ENCODE data around the gene IQGAP2. TPM values are rescaled to one million over a fixed set of nuclear protein-coding genes. Genes with fewer than 3 reads are reported as not detected.
"Not testable (repeated sequence)": the region's sequence is repeated elsewhere in the genome, so short reads cannot be mapped to it uniquely, and the experiment has no call there.

Gene IQGAP2
- total and polyA plus RNA-seq, 2 of the 8 experiments (the other 6 are each of a cell fraction or from before 2014, with no cell fraction given): 19.7 to 66.0 TPM

- 87% methylated on average over 3 of the region's 8 CpGs; no CpG with 5 or more reads in 1 of the 2 experiments for WGBS, 2 experiments (ENCODE audit: extremely low coverage in 1 of 2, insufficient coverage in 1 of 2, insufficient read length in 1 of 2, insufficient replicate concordance in 2 of 2, low coverage in 1 of 2, low lambda C conversion rate in 2 of 2, missing lambda C conversion rate in 1 of 2)
- H3K27me3 ChIP-seq (replicated peaks in 1 of 4; ENCODE audit: control insufficient read depth in 3 of 4, extremely low read depth in 1 of 4, insufficient read depth in 3 of 4, low read length in 3 of 4); H2BK120ac ChIP-seq (replicated peaks; ENCODE audit: low read depth, low read length); POLR2A ChIA-PET (ENCODE audit: partially characterized antibody); H3K79me2 ChIP-seq (ENCODE audit: control insufficient read depth in 1 of 2, insufficient read depth in 2 of 2, low read length in 2 of 2); H3K4me3 ChIP-seq (ENCODE audit: extremely low read depth in 1 of 4, insufficient read depth in 2 of 4, low read depth in 3 of 4, low read length in 4 of 4); H3K14ac ChIP-seq (ENCODE audit: insufficient read length); H2BK12ac ChIP-seq (ENCODE audit: low read depth, low read length); H2BK15ac ChIP-seq (ENCODE audit: low read length); H3K9me3 ChIP-seq (ENCODE audit: insufficient read depth in 2 of 2, low read depth in 1 of 2, low read length in 1 of 2); H2BK20ac ChIP-seq (ENCODE audit: low read length); H3K27ac ChIP-seq (ENCODE audit: low read depth, low read length); H4K8ac ChIP-seq (ENCODE audit: extremely low read depth, insufficient read depth, low read length); H3K79me1 ChIP-seq (ENCODE audit: low read depth, low read length); H4K91ac ChIP-seq (replicated peaks; ENCODE audit: insufficient read length, low read length); H2BK5ac ChIP-seq (ENCODE audit: low read depth, low read length); H3K23me2 ChIP-seq (ENCODE audit: low read depth, low read length); H3K4ac ChIP-seq (replicated peaks; ENCODE audit: insufficient read length, low read depth, low read length); H3K4me2 ChIP-seq (ENCODE audit: insufficient read depth in 1 of 2, low read depth in 2 of 2, low read length in 2 of 2); H3K23ac ChIP-seq (ENCODE audit: insufficient read length); H3K9ac ChIP-seq (replicated peaks in 1 of 4; ENCODE audit: extremely low read depth in 1 of 4, low read depth in 3 of 4, low read length in 3 of 4); H2AK5ac ChIP-seq (ENCODE audit: low read depth, low read length); H2AFZ ChIP-seq (ENCODE audit: low read length); H3K4me1 ChIP-seq (replicated peaks in 1 of 4; ENCODE audit: control insufficient read depth in 3 of 4, insufficient read depth in 4 of 4, low read length in 3 of 4); H4K20me1 ChIP-seq (replicated peaks in 1 of 2; ENCODE audit: control insufficient read depth in 1 of 2, insufficient read depth in 2 of 2, low read length in 2 of 2); FAIRE-seq; H3K56ac ChIP-seq (replicated peaks; ENCODE audit: insufficient read length, low read depth, low read length); H3K18ac ChIP-seq (ENCODE audit: extremely low read depth, low read length); DNase-seq (ENCODE audit: low read depth in 1 of 2, low spot score in 2 of 2); H3K36me3 ChIP-seq (ENCODE audit: control insufficient read depth in 2 of 4, insufficient read depth in 4 of 4, low read length in 3 of 4); H4K5ac ChIP-seq (ENCODE audit: insufficient read length, low read depth, low read length); CTCF ChIA-PET (ENCODE audit: partially characterized antibody): not testable (repeated sequence)
Observed at GRCh38 chr5:76369668-76370067, 33.4 kb upstream of the IQGAP2 start.

Data from H1 (cell line).